Loucy (cell line): ENCODE results near the gene FXYD2.

Experiments
- H2AFZ ChIP-seq: fragments of 200-600 bp; sonication (generic); 2 replicates; pipeline ENCODE4 v1.6.0; 2016; ENCODE audit warnings: antibody characterized with exemption, mild to moderate bottlenecking, low read length, moderate library complexity
- H3F3A ChIP-seq: fragments of 200-600 bp; 2 replicates; pipeline ENCODE4 v1.6.0; 2016; ENCODE audit warnings: antibody characterized with exemption, low read depth, mild to moderate bottlenecking
- H3K27me3 ChIP-seq: fragments of 200-600 bp; sonication (generic); 2 replicates; pipeline ENCODE4 v1.6.1; 2014; ENCODE audit warnings: low read length, mild to moderate bottlenecking; ENCODE audit not compliant: insufficient read depth, poor library complexity, severe bottlenecking
- H3K36me3 ChIP-seq: fragments of 200-600 bp; sonication (generic); 2 replicates; pipeline ENCODE4 v1.6.1; 2016; ENCODE audit warnings: low read length; ENCODE audit not compliant: insufficient read depth
- H3K4me1 ChIP-seq: fragments of 200-600 bp; sonication (generic); 2 replicates; pipeline ENCODE4 v1.5.1; 2014; ENCODE audit warnings: low read length, mild to moderate bottlenecking; ENCODE audit not compliant: insufficient read depth, poor library complexity, severe bottlenecking
- H3K4me2 ChIP-seq: fragments of 200-600 bp; sonication (generic); 2 replicates; pipeline ENCODE4 v1.6.0; 2014; ENCODE audit warnings: antibody characterized with exemption, low read length, low read depth, mild to moderate bottlenecking; ENCODE audit not compliant: poor library complexity, severe bottlenecking
- H3K4me3 ChIP-seq: fragments of 200-600 bp; sonication (generic); 2 replicates; pipeline ENCODE4 v1.5.1; 2014; ENCODE audit warnings: low read length, mild to moderate bottlenecking, mixed read lengths; ENCODE audit not compliant: poor library complexity, severe bottlenecking
- H3K79me2 ChIP-seq: fragments of 200-600 bp; sonication (generic); 2 replicates; pipeline ENCODE4 v1.6.1; 2014; ENCODE audit warnings: low read length; ENCODE audit not compliant: insufficient read depth
- H3K9ac ChIP-seq: fragments of 200-600 bp; sonication (generic); 2 replicates; pipeline ENCODE4 v1.6.0; 2014; ENCODE audit warnings: mild to moderate bottlenecking, low read depth, low read length, moderate library complexity; ENCODE audit not compliant: poor library complexity, severe bottlenecking
- H3K9me2 ChIP-seq: fragments of 200-600 bp; sonication (generic); replicated peaks from 2 replicates; pipeline ENCODE4 v1.6.1; 2016; ENCODE audit warnings: low read depth, low read length, mixed read lengths
- H3K9me3 ChIP-seq: fragments of 200-600 bp; sonication (generic); 2 replicates; pipeline ENCODE4 v1.6.1; 2014; ENCODE audit warnings: mild to moderate bottlenecking, antibody characterized with exemption, low read length, low read depth; ENCODE audit not compliant: insufficient read depth
- H4K20me1 ChIP-seq: fragments of 200-600 bp; sonication (generic); 2 replicates; pipeline ENCODE4 v1.6.0; 2014; ENCODE audit warnings: antibody characterized with exemption, low read length, mild to moderate bottlenecking; ENCODE audit not compliant: insufficient read depth, poor library complexity, severe bottlenecking
- EZH2phosphoT487 ChIP-seq: fragments of 200-600 bp; IDR thresholded peaks from 2 replicates; pipeline ENCODE4 v1.6.1; 2018; ENCODE audit warnings: antibody characterized with exemption, mild to moderate bottlenecking, moderate library complexity, borderline replicate concordance
- TF ChIP-seq, protein P1 (sequence below): fragments of 200-600 bp; sonication (generic); conservative IDR thresholded peaks from 2 replicates; pipeline ENCODE4 v1.5.1; 2014; ENCODE audit warnings: mild to moderate bottlenecking, antibody characterized with exemption, low read length

FXYD2 gene

DNA sequence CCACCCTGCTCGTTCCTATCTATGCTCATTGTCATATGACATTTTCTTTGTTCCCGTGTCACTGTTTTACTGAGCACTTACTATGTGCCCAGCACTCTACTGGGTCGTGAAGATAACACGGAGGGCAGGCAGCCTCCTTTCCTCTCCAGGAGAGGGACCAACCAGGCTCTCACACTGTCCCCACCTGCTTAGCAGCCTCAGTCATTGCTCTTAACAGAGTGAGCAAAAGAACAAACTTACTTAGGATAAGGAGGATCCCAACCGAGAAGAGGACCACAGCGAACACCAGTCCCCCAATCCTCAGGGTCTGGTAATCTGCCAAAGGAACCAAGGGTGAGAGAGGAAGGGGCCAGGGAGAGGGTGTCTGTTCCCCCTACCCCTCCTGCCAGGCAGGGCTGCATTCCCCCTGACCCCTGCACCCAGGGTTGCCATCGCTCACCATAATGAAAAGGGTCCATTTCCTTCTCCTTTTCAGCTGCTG is 17.0 kb upstream of the FXYD2 start:
- H3F3A ChIP-seq: no peaks in the 10 kb centered on the region
- no peak overlapping the region for H2AFZ ChIP-seq
- no peaks in the 10 kb centered on the region for H3K9me3 ChIP-seq
- no peak overlapping the region for H3K4me3 ChIP-seq
- H3K4me1 ChIP-seq: peaks cover 11% of the 10 kb centered on the region
- no peaks in the 10 kb centered on the region for H4K20me1 ChIP-seq
- TF ChIP-seq, protein P1, sequence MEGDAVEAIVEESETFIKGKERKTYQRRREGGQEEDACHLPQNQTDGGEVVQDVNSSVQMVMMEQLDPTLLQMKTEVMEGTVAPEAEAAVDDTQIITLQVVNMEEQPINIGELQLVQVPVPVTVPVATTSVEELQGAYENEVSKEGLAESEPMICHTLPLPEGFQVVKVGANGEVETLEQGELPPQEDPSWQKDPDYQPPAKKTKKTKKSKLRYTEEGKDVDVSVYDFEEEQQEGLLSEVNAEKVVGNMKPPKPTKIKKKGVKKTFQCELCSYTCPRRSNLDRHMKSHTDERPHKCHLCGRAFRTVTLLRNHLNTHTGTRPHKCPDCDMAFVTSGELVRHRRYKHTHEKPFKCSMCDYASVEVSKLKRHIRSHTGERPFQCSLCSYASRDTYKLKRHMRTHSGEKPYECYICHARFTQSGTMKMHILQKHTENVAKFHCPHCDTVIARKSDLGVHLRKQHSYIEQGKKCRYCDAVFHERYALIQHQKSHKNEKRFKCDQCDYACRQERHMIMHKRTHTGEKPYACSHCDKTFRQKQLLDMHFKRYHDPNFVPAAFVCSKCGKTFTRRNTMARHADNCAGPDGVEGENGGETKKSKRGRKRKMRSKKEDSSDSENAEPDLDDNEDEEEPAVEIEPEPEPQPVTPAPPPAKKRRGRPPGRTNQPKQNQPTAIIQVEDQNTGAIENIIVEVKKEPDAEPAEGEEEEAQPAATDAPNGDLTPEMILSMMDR: no peak
- no peak for TF ChIP-seq EZH2phosphoT487
- no peaks in the 10 kb centered on the region for H3K36me3 ChIP-seq
- no peaks in the 10 kb centered on the region for H3K27me3 ChIP-seq
- H3K9me2 ChIP-seq: no peaks in the 10 kb centered on the region
- no peaks in the 10 kb centered on the region for H3K79me2 ChIP-seq
- H3K9ac ChIP-seq: no peak overlapping the region
- H3K4me2 ChIP-seq: no peak overlapping the region

DNA sequence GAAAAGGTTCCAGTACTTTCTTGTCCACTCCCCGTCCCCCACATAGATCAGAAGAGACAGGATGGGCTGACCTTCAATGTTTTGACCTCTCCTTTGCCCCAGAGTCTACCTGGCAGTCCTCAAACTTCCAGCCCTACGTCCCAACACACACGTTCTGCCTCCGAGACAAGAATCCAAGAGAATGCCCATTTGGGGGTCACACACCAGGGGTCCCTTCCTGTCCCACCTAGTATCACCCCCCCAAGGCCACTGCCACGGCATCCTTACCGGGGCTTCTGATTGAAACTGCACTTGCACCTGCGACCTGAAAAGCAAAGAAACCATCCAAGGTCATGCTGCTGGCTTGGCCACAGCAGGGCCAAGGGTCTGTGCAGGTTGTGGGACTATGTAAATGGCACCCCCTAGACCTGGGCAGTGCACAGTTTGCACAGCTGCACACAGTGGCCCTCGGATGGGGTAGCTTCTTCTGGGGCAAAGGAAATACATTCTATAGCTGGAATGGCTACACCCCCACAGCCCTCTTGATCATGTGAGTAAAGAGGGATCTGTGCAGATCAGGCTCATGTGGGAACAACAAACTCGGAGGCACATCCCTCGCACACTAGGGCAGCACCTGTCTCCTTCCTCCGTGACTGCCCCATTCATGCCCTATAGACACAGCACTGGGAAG is 16.5 kb upstream of the FXYD2 start:
- H3K27me3 ChIP-seq: no peaks in the 10 kb centered on the region
- no peaks in the 10 kb centered on the region for H4K20me1 ChIP-seq
- H3K79me2 ChIP-seq: no peaks in the 10 kb centered on the region
- TF ChIP-seq, protein P1: no peak
- no peak for TF ChIP-seq EZH2phosphoT487
- no peak overlapping the region for H3K4me2 ChIP-seq
- peaks cover 11% of the 10 kb centered on the region for H3K4me1 ChIP-seq
- no peaks in the 10 kb centered on the region for H3F3A ChIP-seq
- no peaks in the 10 kb centered on the region for H3K9me2 ChIP-seq
- H3K9me3 ChIP-seq: no peaks in the 10 kb centered on the region
- no peak overlapping the region for H2AFZ ChIP-seq
- no peak overlapping the region for H3K4me3 ChIP-seq
- H3K36me3 ChIP-seq: no peaks in the 10 kb centered on the region
- H3K9ac ChIP-seq: no peak overlapping the region

DNA sequence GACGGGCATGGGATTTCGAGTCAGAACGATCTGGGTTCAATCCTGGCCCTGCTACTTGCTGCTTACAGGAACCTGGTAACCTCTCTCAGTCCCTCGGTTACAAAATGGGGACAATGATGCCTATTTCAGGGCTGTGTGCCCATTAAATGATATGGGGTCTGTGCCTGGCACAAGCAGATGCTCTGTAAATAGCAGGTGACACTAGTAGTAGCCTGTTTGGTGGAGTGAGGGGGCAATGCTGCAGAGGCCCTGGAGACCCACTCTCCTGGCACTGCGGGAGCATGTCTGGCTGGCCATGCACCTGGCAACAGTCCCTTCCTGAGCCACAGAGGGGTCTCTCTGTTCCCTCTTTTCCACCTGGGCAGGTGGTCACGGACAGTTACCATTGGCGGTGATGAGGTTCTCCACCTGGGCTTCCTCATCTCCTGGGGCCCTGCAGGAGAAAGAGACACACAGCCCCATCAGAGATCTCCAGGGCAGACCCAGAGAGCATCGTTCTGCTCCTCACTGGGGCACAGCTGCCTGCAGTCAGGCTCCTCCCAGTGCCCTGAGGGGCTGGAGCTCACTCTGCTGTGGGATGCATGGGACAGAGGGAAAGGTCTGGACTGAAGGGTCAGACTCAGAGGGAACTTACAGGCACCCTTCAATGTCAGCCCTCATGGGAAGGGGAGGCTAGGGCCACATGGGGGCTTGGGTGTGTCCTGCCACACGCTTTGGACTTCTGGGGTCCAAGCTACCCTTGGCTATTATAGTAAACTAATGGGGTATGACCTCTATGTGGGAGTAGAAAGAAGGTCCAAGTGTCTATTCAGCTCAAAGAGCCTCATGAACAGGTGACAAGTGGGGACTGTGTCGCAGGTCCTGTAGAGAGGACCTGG is 15.6 kb upstream of the FXYD2 start:
- H3K4me2 ChIP-seq: no peak overlapping the region
- TF ChIP-seq EZH2phosphoT487: no peak
- TF ChIP-seq, protein P1: no peak
- no peak overlapping the region for H2AFZ ChIP-seq
- H3K27me3 ChIP-seq: no peaks in the 10 kb centered on the region
- no peak overlapping the region for H3K9ac ChIP-seq
- H3K79me2 ChIP-seq: no peaks in the 10 kb centered on the region
- H3K4me3 ChIP-seq: no peak overlapping the region
- H3F3A ChIP-seq: no peaks in the 10 kb centered on the region
- no peaks in the 10 kb centered on the region for H3K9me2 ChIP-seq
- H3K36me3 ChIP-seq: no peaks in the 10 kb centered on the region
- no peaks in the 10 kb centered on the region for H4K20me1 ChIP-seq
- no peaks in the 10 kb centered on the region for H3K9me3 ChIP-seq
- peaks cover 11% of the 10 kb centered on the region for H3K4me1 ChIP-seq
